ENCODE measurements around the gene COX7B. TPM values are rescaled to one million over a fixed set of nuclear protein-coding genes. Genes with fewer than 3 reads are reported as not detected.

Gene COX7B, protein sequence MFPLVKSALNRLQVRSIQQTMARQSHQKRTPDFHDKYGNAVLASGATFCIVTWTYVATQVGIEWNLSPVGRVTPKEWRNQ
- 529 and 596 TPM in 2 replicates for total RNA-seq

DNA sequence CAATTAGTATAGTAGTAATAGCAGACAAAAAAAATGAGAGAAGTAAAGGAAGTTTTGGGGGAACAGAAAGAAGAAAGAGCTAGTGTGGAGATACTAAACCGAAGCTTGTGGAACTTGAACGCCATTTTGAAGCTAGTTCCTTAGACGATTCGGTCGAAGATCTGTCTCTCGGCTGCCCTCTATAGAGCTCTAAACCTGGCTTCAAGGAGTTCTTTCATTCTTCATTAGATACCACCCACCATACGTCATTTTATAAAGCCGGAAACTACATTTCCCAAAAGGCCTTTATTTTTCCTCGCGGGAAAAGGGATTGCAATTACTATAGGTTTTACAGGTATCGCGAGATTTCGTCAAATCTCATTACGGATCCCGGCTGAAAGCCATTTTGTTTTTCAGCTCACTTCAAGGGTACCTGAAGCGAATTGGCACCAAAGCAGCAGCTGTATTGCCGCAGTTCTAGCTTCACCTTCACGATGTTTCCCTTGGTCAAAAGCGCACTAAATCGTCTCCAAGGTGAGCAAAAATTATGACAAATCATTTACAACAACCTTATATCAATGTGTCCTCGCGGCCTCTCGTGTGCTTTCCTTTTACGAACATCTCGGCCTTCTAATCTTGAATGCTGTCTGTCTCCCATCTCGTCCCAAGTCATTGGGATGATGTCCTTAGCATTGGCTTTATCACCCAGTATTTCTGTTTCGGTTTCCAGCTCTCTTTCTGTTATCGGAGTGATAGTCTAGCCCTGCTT, at the start of gene COX7B:
COX7B (plus strand) TSS at position 388 of the 748 bp plus-strand sequence; CDS start at position 474, 86 bp downstream.

DNA sequence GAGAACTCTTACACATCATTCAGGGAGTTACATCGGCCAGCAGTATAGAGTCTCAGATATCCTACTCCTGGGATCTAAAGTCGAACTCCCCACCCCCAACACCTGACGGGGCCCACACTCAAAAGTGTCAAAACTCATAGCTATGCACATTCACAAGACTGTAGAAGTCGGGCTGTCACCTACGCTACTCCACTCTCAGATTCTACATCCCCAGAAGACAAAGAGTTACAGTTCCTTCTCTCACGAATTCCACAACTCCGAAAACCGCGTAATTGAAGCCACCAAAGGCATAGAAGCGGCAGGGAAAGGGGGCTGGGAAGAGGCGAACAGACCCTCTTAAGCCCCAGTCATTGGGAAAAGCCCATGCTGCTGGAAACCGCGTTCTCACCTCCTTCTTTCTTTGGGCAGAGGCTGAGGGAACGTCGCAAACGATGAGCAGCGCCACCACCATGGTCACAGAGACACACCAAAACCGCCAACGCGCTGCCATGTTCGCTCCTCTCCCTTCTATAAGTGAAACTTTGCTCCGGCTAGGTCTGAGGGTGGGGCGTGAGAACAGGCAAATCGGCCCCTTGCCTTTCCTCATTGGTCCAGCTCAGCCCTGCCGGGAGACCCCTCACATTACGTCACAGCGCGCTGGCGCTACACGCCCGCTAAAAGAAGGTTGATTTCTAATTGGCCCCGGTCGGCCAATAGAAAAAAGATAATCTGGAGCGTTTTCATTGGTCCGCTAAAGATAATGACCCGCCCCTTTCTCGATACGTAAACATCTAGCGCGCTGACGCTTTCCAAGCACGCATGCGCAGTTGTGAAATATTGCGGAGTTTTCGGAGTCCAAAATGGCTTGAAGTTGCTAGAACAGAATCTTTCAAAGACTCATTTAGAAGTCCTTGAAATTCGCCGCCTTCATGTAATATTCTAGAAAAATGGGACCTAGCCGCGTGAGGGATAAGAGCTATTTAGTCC, 4.1 kb upstream of the COX7B start, which contains the start of gene MAGT1:
MAGT1 (minus strand) TSS at position 515 of the 966 bp plus-strand sequence; CDS start at position 490, 25 bp downstream.

DNA sequence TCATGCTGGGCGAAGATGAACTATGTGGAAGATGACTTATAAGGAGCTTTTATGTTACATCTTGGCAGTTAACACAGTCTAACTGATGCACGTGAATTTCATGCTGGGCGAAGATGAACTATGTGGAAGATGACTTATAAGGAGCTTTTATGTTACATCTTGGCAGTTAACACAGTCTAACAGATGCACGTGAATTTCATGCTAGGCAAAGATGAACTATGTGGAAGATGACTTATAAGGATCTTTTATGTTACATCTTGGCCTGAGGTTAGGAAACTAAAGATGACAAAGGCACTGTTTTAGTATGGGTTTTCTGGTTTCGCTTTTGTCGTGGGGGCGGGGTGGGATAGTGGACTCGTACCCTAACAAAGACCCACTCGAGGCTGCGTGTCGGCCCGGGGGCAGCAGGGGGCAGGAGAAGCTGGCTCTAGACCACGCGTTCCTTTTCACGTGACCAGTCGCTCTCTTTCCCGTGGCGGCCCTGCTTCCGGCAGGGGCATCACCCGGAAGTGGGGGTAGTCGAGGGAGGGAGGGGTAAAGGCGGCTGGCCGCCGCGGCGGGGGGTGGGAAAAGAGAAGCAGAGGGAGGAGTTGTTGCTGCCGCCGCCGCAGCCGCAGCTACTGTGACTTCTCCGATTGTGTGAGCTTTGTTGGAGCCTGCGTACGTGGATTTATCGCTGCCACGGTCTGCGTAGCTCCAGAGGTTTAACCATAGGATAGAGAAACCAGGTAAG, 11.0 kb downstream of the COX7B start, which contains the start of gene ATP7A:
ATP7A (plus strand) TSS at position 586 of the 733 bp plus-strand sequence. CDS start 60,949 bp downstream, outside the sequence.

Other genes with a start within 250 kb of the COX7B start
- 77.3 and 99.8 TPM in 2 replicates for gene ATRX, start 113.3 kb upstream of the COX7B start, total RNA-seq
- 156 and 306 TPM in 2 replicates for gene MAGT1, start 4.0 kb upstream of the COX7B start, total RNA-seq
- 20.8 and 27.9 TPM in 2 replicates for gene ATP7A, start 11.2 kb downstream of the COX7B start, total RNA-seq
- gene PGAM4, start 70.2 kb downstream of the COX7B start, total RNA-seq: not detected in 2 replicates
- gene PGK1, start 204.8 kb downstream of the COX7B start, total RNA-seq: 120 and 203 TPM in 2 replicates
- gene TAF9B, start 240.2 kb downstream of the COX7B start, total RNA-seq: 20.2 and 23.0 TPM in 2 replicates